Medulla oblongata (tissue), 1 donor: ENCODE results near the gene LY6G5B.

Source experiments
- DNase-seq: peaks from one replicate; pipeline ENCODE4 v3.0.0-alpha.2; 2015; ENCODE audit errors: extremely low spot score

The LY6G5B gene

GRCh38 chr6:31715022-31715958 is 45.5 kb downstream of the LY6G5B start, which contains the start of gene LY6G6D:
TSS of gene LY6G6D (plus strand) at chr6:31715348. CDS start at chr6:31715356, 8 bp downstream.
- DNase-seq = no peak

DNA sequence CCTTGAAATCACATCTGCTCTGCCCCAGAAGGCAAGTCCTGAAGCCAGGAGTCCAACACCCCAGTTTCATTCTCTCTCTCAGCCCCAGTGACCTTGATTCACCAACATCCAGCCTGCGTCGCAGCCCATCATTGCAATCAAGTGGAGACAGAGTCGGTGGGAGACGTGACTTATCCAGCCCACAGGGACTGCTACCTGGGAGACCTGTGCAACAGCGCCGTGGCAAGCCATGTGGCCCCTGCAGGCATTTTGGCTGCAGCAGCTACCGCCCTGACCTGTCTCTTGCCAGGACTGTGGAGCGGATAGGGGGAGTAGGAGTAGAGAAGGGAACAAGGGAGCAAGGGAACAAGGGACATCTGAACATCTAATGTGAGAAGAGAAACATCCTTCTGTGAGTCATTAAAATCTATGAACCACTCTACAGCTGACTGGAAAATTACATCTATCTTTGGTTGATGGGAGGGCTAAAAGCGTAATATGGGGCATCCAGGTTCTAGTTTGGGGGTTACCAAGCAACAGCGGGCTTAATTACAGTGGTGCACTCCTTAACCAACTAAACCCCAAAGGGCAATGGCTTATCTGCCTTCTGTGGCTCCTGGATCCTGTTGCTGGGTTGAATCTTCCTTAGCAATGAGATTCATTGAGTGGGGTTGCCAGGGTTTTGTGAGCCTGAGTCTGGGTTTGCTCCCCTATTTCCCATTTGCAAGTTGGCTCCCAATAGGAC is 47.9 kb downstream of the LY6G5B start:
- DNase-seq = no peak

DNA sequence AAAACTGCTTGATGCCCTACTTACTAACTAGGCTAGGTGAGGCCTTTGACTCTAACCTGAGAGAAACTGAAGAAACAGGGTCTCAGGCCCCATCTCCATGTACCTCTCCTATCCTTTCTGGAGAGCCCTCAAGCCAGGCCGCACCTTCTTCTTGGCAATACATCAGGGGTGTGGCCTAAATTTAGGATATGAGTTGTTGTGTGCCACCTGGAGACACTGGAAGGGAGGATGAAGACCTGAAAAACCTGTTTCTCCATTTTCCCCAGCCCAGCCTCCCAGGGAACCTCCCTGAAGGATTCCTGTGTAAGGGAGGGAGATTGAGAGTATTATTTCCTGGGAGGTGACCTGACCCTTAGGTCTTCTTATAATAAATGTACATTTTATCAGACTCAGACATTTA is 48.5 kb downstream of the LY6G5B start:
- no peak for DNase-seq

DNA sequence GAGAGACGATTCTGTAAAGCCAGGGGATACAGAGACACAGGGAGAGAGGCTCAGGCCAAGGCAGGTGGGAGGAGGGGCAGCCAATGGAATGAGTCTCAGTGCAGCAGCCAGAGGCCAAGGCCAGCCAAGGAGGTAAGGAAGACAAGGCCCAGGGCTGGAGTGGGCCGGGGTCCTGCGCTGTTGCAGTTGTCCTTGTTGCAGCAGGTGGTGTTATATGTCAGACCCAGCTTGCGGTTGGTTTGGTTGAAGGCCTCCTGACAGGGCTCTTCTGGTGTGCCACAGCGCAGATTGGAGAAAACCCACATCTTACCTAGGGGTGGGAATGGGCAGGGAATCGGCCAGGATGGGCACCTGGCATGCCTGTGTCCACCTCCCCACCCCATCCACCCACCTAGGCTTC is 49.2 kb downstream of the LY6G5B start:
- DNase-seq = no peak

DNA sequence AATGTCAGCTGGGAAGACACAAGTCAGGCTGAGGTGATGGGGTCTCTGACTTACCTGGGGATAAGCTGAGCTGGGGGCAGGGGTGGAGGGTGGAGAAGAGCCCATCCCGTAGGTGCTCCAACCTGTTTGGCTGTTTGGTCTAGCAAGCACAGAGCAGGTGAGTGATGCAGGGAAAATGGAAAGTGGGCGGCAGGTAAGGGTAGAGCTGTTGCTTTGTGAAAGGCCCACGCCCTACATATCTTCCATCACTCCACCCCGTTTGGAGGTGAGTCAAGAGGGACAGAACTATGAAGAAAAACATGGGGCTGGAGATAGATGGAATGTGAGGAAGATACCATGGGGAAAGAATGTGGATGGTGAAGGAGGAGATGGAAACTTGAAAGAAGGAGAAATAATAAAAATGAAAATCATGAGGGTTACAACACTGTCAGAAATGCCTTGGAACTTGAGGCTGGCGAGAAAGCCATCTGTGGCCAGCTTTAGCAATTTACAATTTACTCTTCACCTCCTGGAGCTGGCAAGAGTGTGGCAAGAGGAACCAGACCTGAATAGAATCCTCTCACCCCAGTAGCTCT is 50.5 kb downstream of the LY6G5B start:
- DNase-seq = no peak

DNA sequence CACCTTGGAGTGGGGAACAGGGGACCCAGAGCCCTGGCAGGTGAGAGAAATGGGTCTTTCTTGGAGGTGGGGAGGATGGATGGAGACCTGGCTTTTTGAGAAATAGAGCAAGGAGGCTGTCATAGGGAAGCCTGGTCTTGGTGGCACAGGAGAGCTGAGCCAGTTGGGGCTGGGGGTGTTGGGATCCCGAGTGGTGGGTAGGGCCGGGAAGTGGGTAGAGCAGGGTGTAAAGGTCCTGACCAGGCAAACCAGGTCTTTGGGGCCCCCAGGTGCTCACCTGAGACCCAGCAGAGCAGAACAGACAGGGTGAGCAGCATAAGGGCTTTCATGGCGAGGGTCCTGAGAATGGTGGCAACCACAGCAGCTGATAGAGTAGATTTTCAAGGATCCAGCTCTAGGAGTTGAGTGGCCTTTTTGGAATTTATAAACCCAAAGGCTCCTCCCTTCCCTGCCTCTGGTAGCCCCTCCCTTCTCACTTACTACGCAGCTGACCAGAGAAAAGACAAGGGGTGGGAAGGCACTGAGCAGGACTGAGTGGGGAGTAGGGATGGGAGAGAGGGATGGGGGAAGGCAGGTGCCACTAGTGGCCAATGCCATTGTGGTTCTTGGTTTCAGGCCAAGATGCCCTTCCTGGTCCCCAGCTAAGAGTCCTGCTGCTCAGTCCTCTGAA is 51.7 kb downstream of the LY6G5B start, which contains the start of gene LY6G6C:
Gene LY6G6C, minus strand, starts transcription at position 396 of the 670 bp plus-strand sequence. Its CDS starts 67 bp downstream, at position 329.
- no peak for DNase-seq

- DNase-seq = no peak
Observed at GRCh38 chr6:31722173-31722572, 52.4 kb downstream of the LY6G5B start.
